CD4-positive, alpha-beta T cell treated with Interleukin-4 for 1 hour (primary cell): ENCODE measurements around the gene HILPDA.
"Not testable (repeated sequence)": the region's sequence is repeated elsewhere in the genome, so short reads cannot be mapped to it uniquely, and the experiment has no call there.

ENCODE experiments used
- DNase-seq, 2 donors: peaks; one replicate each; pipeline ENCODE4 v3.0.0-alpha.2; 2020 to 2022

The HILPDA gene

DNA sequence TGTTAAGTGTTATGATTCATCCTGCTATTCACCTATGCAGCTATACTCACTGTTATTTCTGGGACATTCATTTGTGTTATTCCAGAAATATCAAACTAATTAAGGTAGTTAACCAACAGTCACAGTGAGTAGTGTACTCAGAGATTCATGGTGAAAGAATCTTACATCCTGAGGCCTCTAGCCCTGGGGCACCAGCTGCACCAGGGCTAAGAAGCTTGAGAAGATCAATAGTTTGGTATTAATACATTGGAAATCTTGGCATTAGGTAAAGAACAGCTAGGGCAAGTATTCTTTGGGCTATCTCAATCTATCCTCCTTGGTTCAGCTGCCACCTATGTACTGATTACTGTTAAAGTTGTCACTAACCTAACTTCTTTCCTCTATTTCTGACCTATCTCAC, 11.2 kb downstream of the HILPDA start:
- not testable (repeated sequence) for DNase-seq

DNA sequence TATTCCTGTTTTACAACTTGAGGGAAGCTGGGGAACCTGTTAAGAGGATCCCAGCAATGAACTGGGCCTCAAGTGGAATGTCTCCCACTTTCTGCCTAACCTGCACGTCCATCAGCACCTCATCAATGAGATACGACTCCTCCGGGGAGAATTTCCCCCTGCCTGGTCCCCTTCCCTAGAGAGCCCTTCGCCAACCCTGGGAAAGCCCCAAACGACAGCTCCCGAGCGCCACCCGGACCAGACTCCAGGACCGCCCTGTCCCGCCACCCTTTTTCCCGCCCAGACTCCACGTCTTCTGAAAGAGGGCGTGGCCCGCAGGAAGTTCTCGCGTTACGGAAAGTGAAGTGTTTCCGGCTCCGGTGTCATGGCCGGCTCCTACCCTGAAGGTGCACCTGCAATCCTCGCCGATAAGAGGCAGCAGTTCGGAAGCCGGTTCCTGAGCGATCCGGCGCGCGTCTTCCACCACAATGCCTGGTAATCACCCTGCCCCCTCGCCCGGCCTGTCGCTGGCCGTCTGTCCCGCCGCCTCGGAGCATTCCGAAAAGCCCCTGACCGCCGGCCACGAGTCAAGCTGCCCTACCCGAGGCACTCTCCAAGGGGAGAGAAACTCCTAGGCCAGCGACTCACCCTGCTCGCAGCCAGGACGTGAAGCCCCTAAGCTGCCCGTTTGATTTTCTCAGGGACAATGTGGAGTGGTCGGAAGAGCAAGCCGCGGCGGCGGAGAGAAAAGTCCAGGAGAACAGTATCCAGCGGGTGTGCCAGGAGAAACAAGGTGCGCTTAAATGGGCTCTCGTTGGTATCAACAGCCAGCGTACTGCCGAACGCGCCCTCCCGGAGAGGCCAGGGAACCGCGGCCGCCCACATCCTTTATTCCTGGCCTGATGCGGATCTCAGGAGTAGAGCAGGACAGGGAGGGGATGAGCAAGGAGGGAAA, 21.0 kb downstream of the HILPDA start, which contains the start of gene METTL2B:
Gene METTL2B (plus strand): TSS at position 347 of the 934 bp plus-strand sequence. CDS start 18 bp downstream, at position 365.
- peak; percentile 90 to 92 for DNase-seq

DNA sequence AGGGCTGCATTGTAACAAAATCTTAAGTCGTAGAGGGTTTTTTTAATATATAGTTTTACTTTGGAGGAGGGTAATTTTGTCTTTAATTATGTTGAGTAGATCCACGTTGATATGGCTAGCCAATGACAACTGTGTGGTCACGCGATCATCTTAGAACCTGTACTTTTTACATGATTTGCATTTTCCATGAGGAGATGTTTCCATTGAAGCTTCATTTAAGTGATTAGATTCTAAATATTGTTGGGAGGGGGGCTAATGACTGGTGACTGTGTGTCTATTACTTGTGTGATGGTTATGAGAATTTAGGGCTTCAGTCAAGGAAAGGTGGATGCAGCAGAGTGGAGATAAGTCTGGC, 21.6 kb downstream of the HILPDA start:
- peak in 1 of 2 donors; percentile 10 for DNase-seq

DNA sequence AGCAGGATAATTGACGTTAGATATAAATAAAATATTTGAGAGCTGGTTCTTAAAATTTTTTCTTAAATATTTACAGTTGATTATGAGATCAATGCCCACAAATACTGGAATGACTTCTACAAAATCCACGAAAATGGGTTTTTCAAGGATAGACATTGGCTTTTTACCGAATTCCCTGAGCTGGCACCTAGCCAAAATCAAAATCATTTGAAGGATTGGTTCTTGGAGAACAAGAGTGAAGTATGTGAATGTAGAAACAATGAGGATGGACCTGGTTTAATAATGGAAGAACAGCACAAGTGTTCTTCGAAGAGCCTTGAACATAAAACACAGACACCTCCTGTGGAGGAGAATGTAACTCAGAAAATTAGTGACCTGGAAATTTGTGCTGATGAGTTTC, 23.4 kb downstream of the HILPDA start:
- DNase-seq, result not testable (repeated sequence)

DNA sequence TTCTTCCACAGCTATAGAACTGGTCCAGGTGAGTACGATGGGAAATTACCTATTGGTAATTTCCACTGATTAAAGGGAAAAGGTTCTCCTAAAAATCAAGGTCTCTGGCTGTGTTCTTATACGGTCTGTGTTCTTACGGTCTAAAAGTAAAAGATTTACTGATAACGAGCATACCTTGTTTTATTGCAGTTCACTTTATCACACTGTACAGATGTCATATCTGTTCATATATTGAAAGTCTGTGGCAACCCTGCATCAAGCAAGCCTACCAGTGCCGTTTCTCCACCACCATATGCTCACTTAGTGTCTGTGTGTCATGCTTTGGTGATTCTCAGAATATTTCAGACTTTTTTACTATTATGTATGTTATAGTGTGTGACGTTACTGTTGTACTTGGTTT, 32.5 kb downstream of the HILPDA start:
- DNase-seq, result not testable (repeated sequence)

DNA sequence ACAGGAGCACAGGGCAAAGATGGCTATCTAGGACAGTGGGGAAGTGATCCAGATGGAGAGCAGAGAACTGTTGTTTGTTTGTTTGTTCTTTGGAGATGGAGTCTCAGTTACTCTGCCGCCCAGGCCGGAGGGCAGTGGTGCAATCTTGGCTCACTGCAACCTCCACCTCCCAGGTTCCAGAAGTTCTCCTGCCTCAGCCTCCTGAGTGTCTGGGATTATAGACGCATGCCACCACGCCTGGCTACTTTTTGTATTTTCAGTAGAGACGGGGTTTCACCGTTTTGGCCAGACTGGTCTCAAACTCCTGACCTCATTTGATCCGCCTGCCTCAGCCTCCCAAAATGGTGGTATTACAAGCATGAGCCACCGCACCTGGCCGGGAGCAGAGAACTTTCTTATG, 41.7 kb downstream of the HILPDA start:
- no peak for DNase-seq

DNA sequence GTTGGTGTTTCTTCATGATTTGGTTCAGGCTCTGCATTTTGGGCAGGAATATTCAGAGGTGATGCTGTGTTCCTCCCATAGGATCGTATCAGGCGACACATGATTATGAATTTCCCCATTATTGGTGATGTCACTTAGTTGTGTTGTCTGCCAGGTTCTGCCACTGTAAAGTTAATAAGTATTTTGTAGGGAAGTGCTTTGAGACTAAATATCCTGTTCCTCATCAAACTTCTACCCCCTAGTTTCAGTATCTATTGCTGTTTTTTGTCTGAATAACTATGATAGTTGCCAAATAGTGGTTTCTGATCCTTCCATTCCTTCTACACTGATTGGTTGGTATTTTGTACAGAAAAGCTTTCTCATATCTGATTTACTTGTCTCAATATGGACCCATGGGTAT, 49.7 kb downstream of the HILPDA start:
- not testable (repeated sequence) for DNase-seq

DNA sequence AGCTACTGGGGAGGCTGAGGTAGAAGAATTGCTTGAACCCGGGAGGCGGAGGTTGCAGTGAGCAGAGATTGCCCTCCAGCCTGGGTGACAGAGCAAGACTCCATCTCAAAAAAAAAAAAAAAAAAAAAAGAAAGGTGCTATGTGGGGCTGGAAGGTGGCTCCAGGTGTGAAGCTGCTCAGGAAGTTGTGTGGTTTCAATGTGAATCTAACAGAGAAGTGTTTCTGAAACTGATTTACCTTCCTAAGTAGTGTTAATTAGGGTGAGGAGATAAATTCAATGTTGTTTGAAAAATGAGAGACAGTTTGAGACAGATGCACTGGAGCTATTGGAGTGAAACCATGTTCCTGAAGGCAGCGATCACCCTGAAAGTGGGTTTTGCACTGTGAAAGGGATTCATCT, 51.1 kb downstream of the HILPDA start:
- DNase-seq, result peak; percentile 18 to 48

DNA sequence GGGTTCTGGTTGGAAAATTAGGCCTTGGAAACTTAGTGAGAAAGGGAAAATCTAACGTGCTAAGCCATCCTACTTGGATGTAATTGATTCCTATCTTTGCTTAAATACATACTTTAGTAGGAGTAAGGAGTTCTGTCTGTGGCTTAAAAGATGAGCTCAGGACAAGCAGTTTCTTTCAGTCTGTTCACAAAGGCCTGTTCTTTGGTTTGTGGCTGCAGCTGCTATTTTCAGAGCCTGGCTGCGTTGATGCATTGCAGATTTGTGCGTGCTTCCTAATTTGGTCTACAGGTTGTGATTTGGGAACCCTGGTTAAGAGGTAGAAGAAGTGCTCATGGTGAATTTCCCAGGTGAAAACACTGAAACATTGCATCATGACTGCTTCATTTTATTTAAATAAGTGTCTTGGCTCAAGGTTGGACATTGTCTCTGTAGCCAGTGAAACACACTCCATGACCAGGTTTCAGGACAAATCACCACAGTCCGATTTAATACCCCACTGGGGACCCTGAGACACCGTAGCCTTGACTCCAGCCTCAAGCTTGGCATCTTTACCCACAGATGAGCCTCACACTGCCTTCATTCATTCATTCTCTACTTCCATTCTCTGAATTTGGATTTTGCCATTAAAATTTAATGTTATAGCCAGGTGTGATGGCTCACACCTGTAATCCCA, 51.8 kb downstream of the HILPDA start:
- not testable (repeated sequence) for DNase-seq
